Heart left ventricle (tissue), 16 donors: ENCODE data around the gene ASB6. TPM values are rescaled to one million over a fixed set of nuclear protein-coding genes. Genes with fewer than 3 reads are reported as not detected.

Experiments
- ATAC-seq, 4 donors: fragments of 200-7000 bp; cut with Tn5 transposase; one replicate each; pipeline ENCODE4 v1.9.1; 2020 to 2022; ENCODE audit warnings: moderate library complexity in 4 of 4, mild to moderate bottlenecking in 3 of 4, moderate number of reproducible peaks in 1 of 4
- DNase-seq, 5 donors: peaks; one replicate each; pipeline ENCODE4 v3.0.0-alpha.2; 2020
- H3K27ac ChIP-seq, 12 donors: fragments of 200-600 bp; sonication (generic) in 4 of 12; one replicate each; pipeline versions ENCODE4 v1.5.0 to v1.8.0; 2016 to 2022; ENCODE audit warnings: mild to moderate bottlenecking in 2 of 12
- H3K27me3 ChIP-seq, 9 donors: fragments of 200-600 bp; sonication (generic) in 2 of 9; one replicate each; pipeline versions ENCODE4 v1.5.1 to v1.8.0; 2016 to 2022; ENCODE audit warnings: mild to moderate bottlenecking in 3 of 9
- H3K36me3 ChIP-seq, 9 donors: fragments of 200-600 bp; sonication (generic) in 2 of 9; one replicate each; pipeline versions ENCODE4 v1.5.0 to v1.8.0; 2018 to 2022; ENCODE audit warnings: mild to moderate bottlenecking in 2 of 9
- H3K4me1 ChIP-seq, 12 donors: fragments of 200-600 bp; sonication (generic) in 4 of 12; one replicate each; pipeline versions ENCODE4 v1.5.0 to v1.8.0; 2016 to 2022; ENCODE audit warnings: mild to moderate bottlenecking in 3 of 12
- H3K4me3 ChIP-seq, 12 donors: fragments of 200-600 bp; sonication (generic) in 4 of 12; one replicate each; pipeline versions ENCODE4 v1.5.0 to v1.8.0; 2017 to 2022; ENCODE audit warnings: mild to moderate bottlenecking in 9 of 12, moderate library complexity in 4 of 12
- H3K9me3 ChIP-seq, 12 donors: fragments of 200-600 bp; sonication (generic) in 4 of 12; one replicate each; pipeline versions ENCODE4 v1.5.0 to v1.8.0; 2016 to 2022; ENCODE audit warnings: mild to moderate bottlenecking in 1 of 12
- POLR2A ChIP-seq, 2 donors: fragments of 450-650 bp; IDR thresholded peaks; one replicate each; pipeline ENCODE4 v1.6.1; 2017; ENCODE audit warnings: antibody characterized with exemption in 2 of 2, mild to moderate bottlenecking in 2 of 2, moderate library complexity in 2 of 2
- WGBS, 4 donors: extraction: QIAGEN DNeasy Blood & Tissue Kit in 2 of 4; methylation state at CpG; one replicate each; pipeline versions ENCODE4 v1.1.5 to v1.1.7; 2013 to 2018; 5-methylcytosine and 5-hydroxymethylcytosine counted together
- intact Hi-C, 10 donors: fragments of 100-400 bp; cut with DNase I; formaldehyde crosslinking; loops; one replicate each; pipeline versions ENCODE4 v1.11.1 to v1.14.2; 2022
- polyA plus RNA-seq, 2 donors: library from polyadenylated mRNA; stranded (reverse); fragments of 200-250 nt; gene quantifications; one replicate each; pipeline ENCODE4 v1.2.3, GENCODE V29; 2013
- total RNA-seq, 9 donors: library from RNA; depleted of rRNA in 2 of 9; stranded (reverse); fragments of >200 nt in 2 of 9; fragmentation: NEBNext Ultra II Directional in 3 of 9; extraction: Animal tissue kit (Norgen Biotek cat#: 25700) in 3 of 9; gene quantifications; one replicate each; pipeline versions ENCODE4 v1.1.0 to v1.2.4, GENCODE V29; 2016 to 2023
- TF ChIP-seq, protein P1 (sequence below), 12 donors: fragments of 200-600 bp; sonication (generic) in 4 of 12; IDR thresholded peaks; one replicate each; pipeline versions ENCODE4 v1.5.0 to v1.8.0; 2018 to 2022; ENCODE audit warnings: antibody characterized with exemption in 12 of 12, mild to moderate bottlenecking in 5 of 12
- donor health status: ischemic (EF 13 %, LVEDD 7.1; RV severe dilation, severe dysfunction).
- donor health status: healthy with polysubstance abuse.
- donor health status: DM: no; HTN: yes; CAD: no.
- donor health status: DM: no; HTN: no; CAD: no.
- donor health status: ischemic (EF 25% LVEDD 6.9; RV normal size, moderate dysfunction).
- donor health status: ischemic (EF 25% LVEDD 5.7; RV mildly dilated, moderate dysfunction).
- donor health status: healthy.
- donor health status: DM: yes; HTN: yes; CAD: no.
- donor health status: ischemic (EF 35%, LVEDD 5.7; RV mildly dilated, moderate dysfunction).
- donor health status: nonischemic (EF 11% LVEDD 7.7; RV severe dilation, severe dysfunction).
- donor health status: DM: yes; HTN: yes; CAD: no.
- donor health status: PGD.
- donor health status: ischemic (EF 29% LVEDD 5.4; RV normal size, mild dysfunction).
- donor health status: nonischemic (EF 23%, LVEDD 6.1; RV moderate dilation, normal function).

The ASB6 gene
- total and polyA plus RNA-seq, 11 donors, result 7.5 to 22.5 (median 10.3) TPM

DNA sequence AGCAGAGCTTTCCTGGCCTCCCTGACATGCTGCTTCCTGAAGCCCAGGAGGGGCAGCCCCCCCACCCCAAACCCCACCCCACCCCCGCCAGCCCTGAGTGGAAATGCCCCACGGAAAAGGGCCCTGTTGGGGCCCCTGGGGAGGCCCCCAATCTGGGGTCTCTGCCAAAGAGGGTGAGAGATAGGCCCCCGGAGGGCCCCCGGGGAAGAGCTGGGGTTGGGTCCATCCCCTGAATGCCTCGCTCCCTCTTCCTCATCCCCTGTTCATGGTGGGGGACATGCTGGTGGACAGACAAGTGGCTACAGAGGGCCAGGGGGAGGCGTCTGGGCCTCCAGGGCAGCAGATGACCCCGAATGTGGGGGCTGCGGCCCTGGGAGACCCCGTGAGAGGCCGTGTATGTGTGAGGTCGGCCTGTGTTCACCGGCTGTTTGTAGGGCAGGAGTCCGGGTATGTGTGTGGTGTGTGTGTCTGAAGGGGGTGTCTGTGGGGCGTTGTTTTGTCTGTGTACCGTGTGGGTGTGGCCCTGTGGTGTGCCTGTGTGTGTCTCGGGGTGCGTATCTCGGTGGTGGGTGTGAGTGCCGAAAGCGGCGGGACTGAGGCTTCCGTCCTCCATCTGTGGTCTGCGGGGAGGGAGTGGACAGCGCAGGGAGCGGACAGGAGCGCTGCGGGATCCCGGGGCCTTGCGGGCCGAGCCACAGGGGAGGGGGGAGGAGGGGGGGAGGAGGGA lies 32.3 kb downstream of the ASB6 start:
- Histone ChIP-seq H3K9me3 (no peaks in the 10 kb centered on the region), H3K4me3 (peak overlapping the region in 11 of 12 donors; percentile 50 to 74 (median 66)), H3K27ac (peak overlapping the region; percentile 29 to 98 (median 90)), H3K36me3 (no peaks in the 10 kb centered on the region), H3K4me1 (peaks cover 0 to 47% (median 39%) of the 10 kb centered on the region in 12 donors), H3K27me3 (no peaks in the 10 kb centered on the region)
- DNase-seq (peak in 4 of 5 donors; percentile 46 to 65 (median 60)), ATAC-seq (peak in 2 of 4 donors; percentile 2 to 6)
- intact Hi-C loops, result loop anchor here (1.0 to 10.0 kb wide), 18 partner anchors 41 to 479 kb away; partner anchors contain the start of gene IER5L (in 1 of the 10)
- no peak for TF ChIP-seq POLR2A (IDR thresholded peaks at IDR 0.05)
- TF ChIP-seq, protein P1, sequence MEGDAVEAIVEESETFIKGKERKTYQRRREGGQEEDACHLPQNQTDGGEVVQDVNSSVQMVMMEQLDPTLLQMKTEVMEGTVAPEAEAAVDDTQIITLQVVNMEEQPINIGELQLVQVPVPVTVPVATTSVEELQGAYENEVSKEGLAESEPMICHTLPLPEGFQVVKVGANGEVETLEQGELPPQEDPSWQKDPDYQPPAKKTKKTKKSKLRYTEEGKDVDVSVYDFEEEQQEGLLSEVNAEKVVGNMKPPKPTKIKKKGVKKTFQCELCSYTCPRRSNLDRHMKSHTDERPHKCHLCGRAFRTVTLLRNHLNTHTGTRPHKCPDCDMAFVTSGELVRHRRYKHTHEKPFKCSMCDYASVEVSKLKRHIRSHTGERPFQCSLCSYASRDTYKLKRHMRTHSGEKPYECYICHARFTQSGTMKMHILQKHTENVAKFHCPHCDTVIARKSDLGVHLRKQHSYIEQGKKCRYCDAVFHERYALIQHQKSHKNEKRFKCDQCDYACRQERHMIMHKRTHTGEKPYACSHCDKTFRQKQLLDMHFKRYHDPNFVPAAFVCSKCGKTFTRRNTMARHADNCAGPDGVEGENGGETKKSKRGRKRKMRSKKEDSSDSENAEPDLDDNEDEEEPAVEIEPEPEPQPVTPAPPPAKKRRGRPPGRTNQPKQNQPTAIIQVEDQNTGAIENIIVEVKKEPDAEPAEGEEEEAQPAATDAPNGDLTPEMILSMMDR (IDR thresholded peaks at IDR 0.05), result no peak
- WGBS, 4 donors, result 9 to 18% (median 16%) methylated on average over 20 to 28 of the region's 30 CpGs

DNA sequence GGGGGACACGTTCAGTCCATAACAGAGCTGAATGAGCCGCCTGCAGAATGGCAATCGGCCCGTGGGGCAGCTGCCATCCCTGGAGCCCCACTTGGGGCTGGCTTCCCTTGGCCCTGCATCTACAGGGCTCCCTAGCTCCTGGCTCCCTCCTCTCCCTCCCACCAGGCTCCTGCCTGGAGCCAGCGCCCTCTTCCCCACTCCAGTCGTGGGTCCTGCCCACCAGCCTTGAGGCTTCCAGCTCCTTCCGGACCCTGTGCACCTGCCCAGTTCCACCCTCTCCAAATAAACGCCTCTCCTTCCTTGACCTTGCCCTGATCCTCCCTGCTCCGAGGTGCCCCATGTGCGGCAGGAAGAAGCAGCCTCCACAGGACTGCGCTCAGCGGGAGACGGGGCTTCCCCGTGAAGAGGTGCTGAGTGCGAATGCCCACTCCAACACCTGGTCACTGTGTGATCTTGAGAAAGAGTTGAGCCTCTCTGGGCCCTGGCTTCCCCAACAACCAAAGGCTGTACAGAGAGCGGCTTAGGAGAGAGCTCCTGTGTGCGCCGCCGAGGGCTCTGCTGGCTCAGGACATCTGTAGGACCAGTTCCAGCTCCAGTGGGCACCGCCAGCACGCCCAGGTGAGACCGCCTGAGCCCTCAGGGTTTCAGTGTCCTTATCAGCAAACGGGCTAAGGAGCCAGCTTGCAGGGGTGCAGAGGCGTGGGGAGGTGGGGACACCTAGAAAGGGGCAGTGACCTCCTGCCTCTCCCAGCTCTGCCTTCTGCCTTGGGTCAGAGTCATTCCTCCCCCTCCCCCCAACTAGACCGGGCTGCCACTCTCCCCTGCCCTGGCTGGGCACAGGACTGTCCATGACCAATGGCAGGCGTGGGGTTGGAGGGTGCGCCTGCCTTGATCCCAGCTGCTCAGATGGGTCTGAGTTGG lies 33.1 kb downstream of the ASB6 start:
- Histone ChIP-seq H3K4me3 (no peak overlapping the region), H3K27me3 (no peaks in the 10 kb centered on the region), H3K4me1 (peaks cover 0 to 47% (median 39%) of the 10 kb centered on the region in 12 donors), H3K9me3 (no peaks in the 10 kb centered on the region), H3K27ac (peak overlapping the region; percentile 39 to 98 (median 90)), H3K36me3 (no peaks in the 10 kb centered on the region)
- ATAC-seq (no peak), DNase-seq (no peak)
- intact Hi-C loops, result loop anchor here in 8 of 10 donors (2.0 to 10.0 kb wide), 12 partner anchors 40 to 470 kb away; no protein-coding TSS in a partner anchor
- WGBS, 4 donors, result 87 to 94% (median 88%) methylated on average over 21 to 27 of the region's 27 CpGs
- TF ChIP-seq POLR2A (IDR thresholded peaks at IDR 0.05), result no peak
- TF ChIP-seq, protein P1 (IDR thresholded peaks at IDR 0.05), result no peak

DNA sequence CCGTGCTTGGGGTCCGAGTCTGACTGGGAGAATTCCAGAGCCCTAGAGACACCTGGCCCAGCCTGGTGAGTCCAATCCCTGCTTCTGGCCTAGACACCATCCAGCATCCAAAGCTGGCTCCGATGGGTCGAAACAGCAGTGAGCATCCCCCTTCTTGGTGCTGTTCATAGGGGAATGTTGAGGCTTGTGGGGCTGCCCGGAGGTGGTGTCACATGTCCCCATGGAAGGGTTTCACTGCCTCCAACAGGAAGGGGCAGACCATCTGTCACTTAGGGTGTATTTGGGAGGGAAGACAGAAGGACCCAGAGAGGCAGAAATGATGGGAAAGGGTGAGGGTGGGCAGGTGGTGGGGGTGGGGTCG lies 34.9 kb downstream of the ASB6 start:
- 49 to 71% (median 67%) methylated on average over 4 to 6 of the region's 6 CpGs for WGBS, 4 donors

More for the DNA sequence above, 34.9 kb downstream of the ASB6 start:
- Histone ChIP-seq H3K9me3 (no peaks in the 10 kb centered on the region), H3K27me3 (no peaks in the 10 kb centered on the region), H3K4me1 (peaks cover 0 to 53% (median 40%) of the 10 kb centered on the region in 12 donors), H3K27ac (peak overlapping the region; percentile 66 to 98 (median 78)), H3K36me3 (no peaks in the 10 kb centered on the region), H3K4me3 (no peak overlapping the region)
- ATAC-seq (no peak), DNase-seq (no peak)
- intact Hi-C loops, result loop anchor here in 9 of 10 donors (1.0 to 10.0 kb wide), 10 partner anchors 110 to 287 kb away; no protein-coding TSS in a partner anchor
- TF ChIP-seq, protein P1 (IDR thresholded peaks at IDR 0.05), result no peak
- TF ChIP-seq POLR2A (IDR thresholded peaks at IDR 0.05), result no peak
